ENCODE data around the gene IL3.

IL3 gene

DNA sequence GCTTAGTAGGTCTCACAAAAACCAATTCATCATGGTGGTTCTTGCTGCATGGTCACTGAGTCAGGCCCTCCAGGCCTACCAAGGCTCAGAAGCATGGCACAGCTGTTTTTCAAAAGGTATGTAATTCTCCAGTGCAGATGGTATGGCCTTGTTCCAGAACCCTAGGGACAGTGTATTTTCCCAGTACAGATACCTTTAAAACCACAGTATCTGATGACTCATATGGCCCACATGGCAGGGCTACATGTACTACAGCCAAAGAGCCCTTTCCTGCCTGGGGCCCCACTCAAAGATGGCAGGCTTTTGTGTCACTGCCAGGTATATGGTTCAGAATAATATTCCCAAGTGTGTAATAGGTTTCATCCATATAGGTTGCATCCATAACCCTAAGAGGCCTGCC, 29.7 kb downstream of the IL3 start:
- Histone ChIP-seq H3K36me3 (ENCODE audit: insufficient read depth, low read length) (no peaks in the 10 kb centered on the region), H3K27me3 (ENCODE audit: insufficient read depth, low read length, poor library complexity, severe bottlenecking) (no peaks in the 10 kb centered on the region), H3F3A (ENCODE audit: low read depth) (no peaks in the 10 kb centered on the region), H3K79me2 (ENCODE audit: insufficient read depth, low read length) (no peaks in the 10 kb centered on the region), H3K4me2 (ENCODE audit: low read depth, low read length, poor library complexity, severe bottlenecking) (peak overlapping the region; percentile 8), H3K9me3 (ENCODE audit: insufficient read depth, low read depth, low read length) (no peaks in the 10 kb centered on the region), H3K4me1 (ENCODE audit: insufficient read depth, low read length, poor library complexity, severe bottlenecking) (peaks cover 27% of the 10 kb centered on the region), H3K4me3 (ENCODE audit: low read length, poor library complexity, severe bottlenecking) (no peak overlapping the region), H2AFZ (ENCODE audit: low read length) (no peak overlapping the region), H3K9ac (ENCODE audit: low read depth, low read length, poor library complexity, severe bottlenecking) (no peak overlapping the region), H4K20me1 (ENCODE audit: insufficient read depth, low read length, poor library complexity, severe bottlenecking) (no peaks in the 10 kb centered on the region), H3K9me2 (replicated peaks; ENCODE audit: low read depth, low read length) (no peaks in the 10 kb centered on the region)
- no peak for TF ChIP-seq EZH2phosphoT487 (IDR thresholded peaks at IDR 0.05; ENCODE audit: borderline replicate concordance)
- TF ChIP-seq CTCF (conservative IDR thresholded peaks at IDR 0.05; ENCODE audit: low read length) = no peak

DNA sequence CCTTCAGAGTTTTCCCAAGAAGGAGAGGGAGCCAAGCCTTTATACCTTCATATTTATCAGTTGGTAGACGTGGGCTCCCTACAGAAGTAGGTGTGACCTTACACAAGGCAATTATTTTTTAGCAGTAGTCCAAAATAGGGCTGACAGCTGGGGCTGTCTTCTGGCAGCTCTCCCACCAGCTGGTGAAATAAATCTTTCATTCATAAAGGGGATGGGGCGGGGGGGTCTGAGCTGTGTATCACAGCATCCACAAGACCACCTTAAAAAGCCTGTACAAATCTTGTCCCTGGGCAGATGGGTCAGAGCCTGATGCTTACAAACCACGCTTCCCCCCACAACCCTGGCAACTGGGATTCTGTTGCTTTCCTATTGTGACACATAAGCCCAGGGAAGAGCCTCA, 32.8 kb downstream of the IL3 start:
- H3K27me3 ChIP-seq (ENCODE audit: insufficient read depth, low read length, poor library complexity, severe bottlenecking) = no peaks in the 10 kb centered on the region
- H3K4me1 ChIP-seq (ENCODE audit: insufficient read depth, low read length, poor library complexity, severe bottlenecking) = peaks cover 44% of the 10 kb centered on the region
- no peaks in the 10 kb centered on the region for H4K20me1 ChIP-seq (ENCODE audit: insufficient read depth, low read length, poor library complexity, severe bottlenecking)
- H3F3A ChIP-seq (ENCODE audit: low read depth) = no peaks in the 10 kb centered on the region
- H3K9me2 ChIP-seq (replicated peaks; ENCODE audit: low read depth, low read length) = no peaks in the 10 kb centered on the region
- TF ChIP-seq EZH2phosphoT487 (IDR thresholded peaks at IDR 0.05; ENCODE audit: borderline replicate concordance) (no peak), CTCF (conservative IDR thresholded peaks at IDR 0.05; ENCODE audit: low read length) (no peak)
- no peaks in the 10 kb centered on the region for H3K9me3 ChIP-seq (ENCODE audit: insufficient read depth, low read depth, low read length)
- H3K36me3 ChIP-seq (ENCODE audit: insufficient read depth, low read length) = no peaks in the 10 kb centered on the region
- no peaks in the 10 kb centered on the region for H3K79me2 ChIP-seq (ENCODE audit: insufficient read depth, low read length)
- peak overlapping the region; percentile 20 for H3K9ac ChIP-seq (ENCODE audit: low read depth, low read length, poor library complexity, severe bottlenecking)
- no peak overlapping the region for H3K4me2 ChIP-seq (ENCODE audit: low read depth, low read length, poor library complexity, severe bottlenecking)
- no peak overlapping the region for H3K4me3 ChIP-seq (ENCODE audit: low read length, poor library complexity, severe bottlenecking)
- H2AFZ ChIP-seq (ENCODE audit: low read length) = no peak overlapping the region

DNA sequence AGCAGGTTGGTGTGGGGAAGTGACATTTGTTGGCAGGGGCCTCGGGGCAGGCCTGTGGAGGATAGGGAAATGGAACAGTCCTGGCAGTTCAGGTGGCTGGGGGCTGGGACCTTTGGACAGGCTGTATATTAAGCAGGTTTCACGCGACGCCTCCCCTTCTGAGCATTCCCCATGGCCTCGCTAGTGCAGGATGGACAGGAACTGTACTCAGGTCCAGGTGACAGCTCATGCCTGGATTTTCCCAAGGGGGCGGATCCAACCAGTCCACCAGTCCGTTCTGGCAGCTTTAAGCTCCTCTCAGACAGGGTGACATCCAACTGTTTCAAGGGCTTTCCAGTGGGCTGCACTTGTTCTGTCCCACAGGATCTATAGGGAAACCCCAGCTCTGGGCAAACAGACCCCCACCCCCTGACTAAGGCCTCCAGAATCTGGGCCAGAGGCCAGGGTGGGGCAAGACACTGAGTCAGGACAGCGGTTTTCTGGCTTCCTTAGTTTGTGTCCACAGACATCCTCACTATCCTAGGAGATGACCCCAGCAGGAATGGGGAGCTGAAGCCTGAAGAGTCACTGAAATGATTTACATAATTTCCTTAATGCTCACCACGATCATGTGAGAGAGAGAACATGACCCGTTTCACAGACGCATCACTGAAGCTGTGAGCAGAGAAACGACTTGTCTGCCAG, 34.1 kb downstream of the IL3 start:
- Histone ChIP-seq H3K9me2 (replicated peaks; ENCODE audit: low read depth, low read length) (no peaks in the 10 kb centered on the region), H3K36me3 (ENCODE audit: insufficient read depth, low read length) (no peaks in the 10 kb centered on the region), H3K4me2 (ENCODE audit: low read depth, low read length, poor library complexity, severe bottlenecking) (peak overlapping the region; percentile 68), H3F3A (ENCODE audit: low read depth) (no peaks in the 10 kb centered on the region), H2AFZ (ENCODE audit: low read length) (no peak overlapping the region), H4K20me1 (ENCODE audit: insufficient read depth, low read length, poor library complexity, severe bottlenecking) (no peaks in the 10 kb centered on the region), H3K4me3 (ENCODE audit: low read length, poor library complexity, severe bottlenecking) (no peak overlapping the region), H3K4me1 (ENCODE audit: insufficient read depth, low read length, poor library complexity, severe bottlenecking) (peaks cover 52% of the 10 kb centered on the region), H3K27me3 (ENCODE audit: insufficient read depth, low read length, poor library complexity, severe bottlenecking) (no peaks in the 10 kb centered on the region), H3K9ac (ENCODE audit: low read depth, low read length, poor library complexity, severe bottlenecking) (peak overlapping the region; percentile 20), H3K79me2 (ENCODE audit: insufficient read depth, low read length) (no peaks in the 10 kb centered on the region), H3K9me3 (ENCODE audit: insufficient read depth, low read depth, low read length) (no peaks in the 10 kb centered on the region)
- TF ChIP-seq EZH2phosphoT487 (IDR thresholded peaks at IDR 0.05; ENCODE audit: borderline replicate concordance) (no peak), CTCF (conservative IDR thresholded peaks at IDR 0.05; ENCODE audit: low read length) (no peak)

Data from Loucy (cell line).